HG02884 (cell line): ENCODE measurements around the gene NLRC5.
"Not testable (repeated sequence)": the region's sequence is repeated elsewhere in the genome, so short reads cannot be mapped to it uniquely, and the experiment has no call there.

Experiments
- ATAC-seq: cut with Tn5 transposase; IDR thresholded peaks from one replicate; pipeline ENCODE4 v1.9.1; 2021; ENCODE audit warnings: mild to moderate bottlenecking, moderate library complexity; ENCODE audit not compliant: unreplicated experiment

The NLRC5 gene

DNA sequence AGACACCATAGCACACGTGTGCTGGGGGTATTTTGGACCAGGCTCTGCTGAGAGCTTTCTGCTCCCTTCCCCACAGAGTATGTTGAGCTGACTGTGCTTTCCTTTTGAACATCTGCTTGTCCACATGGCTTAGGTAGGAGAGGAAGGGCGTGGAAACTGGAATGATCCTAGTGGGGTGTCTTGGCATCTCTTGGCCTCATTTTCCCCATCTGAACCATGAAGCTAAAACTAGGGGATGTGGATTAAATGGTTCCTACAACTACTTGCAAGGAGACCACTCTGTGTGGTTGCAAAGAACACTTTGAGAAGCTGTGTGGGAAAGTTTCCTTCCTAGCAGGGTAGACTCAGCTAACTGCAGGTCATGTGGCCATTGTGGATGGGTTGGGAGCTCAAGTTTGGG lies 6.7 kb upstream of the NLRC5 start:
- no peak for ATAC-seq

DNA sequence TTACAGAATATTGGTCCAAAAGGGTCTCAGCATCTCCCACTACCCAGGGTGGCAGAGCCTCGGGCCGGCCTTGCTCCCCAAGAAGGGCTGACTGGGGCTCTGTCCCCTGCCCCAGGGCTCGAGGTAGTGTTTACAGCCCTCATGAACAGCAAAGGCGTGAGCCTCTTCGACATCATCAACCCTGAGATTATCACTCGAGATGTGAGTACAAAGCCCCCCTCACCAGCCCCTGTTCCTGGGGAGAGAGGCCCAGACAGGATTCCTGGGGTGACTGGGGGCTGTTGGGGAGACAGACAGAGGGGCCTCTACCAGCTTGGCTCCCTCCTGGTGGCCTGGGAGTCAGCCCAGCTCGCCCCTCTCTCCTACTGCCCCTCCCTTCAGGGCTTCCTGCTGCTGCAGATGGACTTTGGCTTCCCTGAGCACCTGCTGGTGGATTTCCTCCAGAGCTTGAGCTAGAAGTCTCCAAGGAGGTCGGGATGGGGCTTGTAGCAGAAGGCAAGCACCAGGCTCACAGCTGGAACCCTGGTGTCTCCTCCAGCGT lies 6.1 kb upstream of the NLRC5 start:
- ATAC-seq: no peak

DNA sequence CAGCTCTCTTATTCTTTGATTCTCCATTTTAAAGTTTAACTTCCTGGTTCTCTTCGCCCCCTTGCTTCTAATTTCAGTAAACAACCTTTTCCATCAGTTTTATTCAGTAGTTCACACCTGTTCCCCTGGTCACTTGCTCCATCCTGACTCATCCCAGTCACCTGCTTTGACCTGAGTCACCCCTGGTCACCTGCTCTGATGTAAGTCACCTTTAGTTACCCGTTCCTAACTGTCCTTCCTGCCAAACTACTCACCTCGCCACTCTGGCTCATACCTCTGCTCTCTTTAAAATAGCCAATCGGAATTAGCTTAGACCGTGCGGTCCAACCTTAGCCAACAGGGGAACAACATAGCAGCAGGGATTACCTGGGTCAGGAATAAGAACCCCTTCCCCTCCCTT lies 4.7 kb upstream of the NLRC5 start:
- no peak for ATAC-seq

DNA sequence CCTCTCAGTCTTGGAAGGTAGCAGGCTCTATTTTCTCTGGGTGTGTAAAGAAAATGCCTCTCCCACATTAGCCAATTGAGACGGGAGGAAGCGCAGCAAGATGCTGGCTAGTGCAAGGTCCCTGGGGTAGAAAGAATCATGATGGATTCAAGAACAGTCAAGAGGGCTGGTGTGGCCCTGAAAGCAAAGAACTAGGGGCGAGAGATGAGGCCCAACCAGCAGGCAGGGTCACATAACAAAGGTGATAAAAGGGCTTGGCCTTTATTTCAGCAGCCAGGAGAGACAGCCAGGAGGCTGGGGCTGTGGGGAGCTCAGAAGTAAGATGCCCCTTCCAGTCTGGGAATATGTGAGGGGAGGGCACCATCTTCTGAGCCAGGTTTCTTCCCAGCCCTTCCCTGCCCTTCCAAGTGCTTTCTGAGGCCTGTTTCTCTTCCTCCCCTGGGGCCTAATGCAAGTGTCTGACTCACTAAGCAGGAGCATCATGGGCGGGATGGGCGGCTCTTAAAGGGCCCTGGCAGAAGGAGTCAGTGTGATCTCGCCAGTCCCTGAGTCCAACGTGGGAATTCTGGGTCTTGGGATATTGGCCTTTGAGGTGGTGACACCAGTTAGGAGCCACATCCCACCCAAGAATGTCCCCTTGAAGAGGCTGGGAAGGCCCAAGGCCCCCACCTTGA lies 3.9 kb upstream of the NLRC5 start:
- no peak for ATAC-seq

DNA sequence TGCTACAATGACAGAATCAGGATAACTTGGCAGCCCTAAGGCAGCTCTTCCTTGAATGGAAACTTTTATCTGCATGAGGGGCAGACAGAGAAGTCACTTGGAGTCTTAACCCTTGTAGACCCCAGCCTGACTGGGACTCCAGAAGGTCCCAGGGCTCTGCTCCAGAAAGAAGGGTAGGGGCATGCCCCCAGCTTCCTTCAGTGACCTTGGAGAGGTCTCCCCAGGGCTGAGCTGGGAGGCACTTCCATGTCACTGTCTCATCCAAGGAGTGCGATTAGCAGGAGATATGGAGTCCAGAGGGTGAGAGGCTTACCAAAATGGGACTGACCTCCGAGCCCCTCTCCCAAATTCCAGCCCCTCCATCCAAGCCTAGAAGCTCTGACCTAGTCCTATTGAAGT lies 3.4 kb upstream of the NLRC5 start:
- ATAC-seq: no peak

DNA sequence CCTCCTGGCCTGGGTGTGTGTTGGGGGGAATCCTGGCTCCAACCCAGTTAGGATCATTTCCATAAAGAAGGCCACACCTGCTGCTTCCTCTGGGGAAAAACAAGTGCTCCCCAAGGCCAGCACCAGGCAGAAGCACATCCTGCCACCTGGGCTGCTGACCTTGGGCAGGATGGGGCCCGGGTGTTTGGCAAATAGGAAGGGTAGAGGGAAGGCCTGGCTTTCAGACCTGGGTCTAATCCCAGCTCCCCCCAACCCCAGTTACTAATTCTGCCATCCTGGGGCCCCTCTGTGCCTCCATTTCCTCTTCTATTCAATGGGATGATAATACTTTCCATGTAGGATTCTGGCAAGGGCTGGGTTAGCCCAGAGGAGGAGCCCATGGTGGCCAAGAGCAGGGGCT lies 3.0 kb upstream of the NLRC5 start:
- no peak for ATAC-seq

DNA sequence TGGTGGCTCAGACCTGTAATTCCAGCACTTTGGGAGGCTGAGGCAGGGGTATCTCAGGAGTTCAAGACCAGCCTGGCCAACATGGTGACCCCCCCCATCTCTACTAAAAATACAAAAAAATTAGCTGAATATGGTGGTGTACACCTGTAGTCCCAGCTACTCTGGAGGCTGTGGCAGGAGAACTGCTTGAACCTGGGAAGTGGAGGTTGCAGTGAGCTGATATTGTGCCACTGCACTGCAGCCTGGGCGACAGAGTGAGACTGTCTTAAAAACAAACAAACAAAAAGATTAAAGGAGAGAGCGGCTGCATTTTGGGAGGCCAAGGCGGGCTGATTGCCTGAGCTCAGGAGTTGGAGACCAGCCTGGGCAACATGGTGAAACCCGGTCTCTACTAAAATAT lies 2.4 kb upstream of the NLRC5 start:
- ATAC-seq: not testable (repeated sequence)

DNA sequence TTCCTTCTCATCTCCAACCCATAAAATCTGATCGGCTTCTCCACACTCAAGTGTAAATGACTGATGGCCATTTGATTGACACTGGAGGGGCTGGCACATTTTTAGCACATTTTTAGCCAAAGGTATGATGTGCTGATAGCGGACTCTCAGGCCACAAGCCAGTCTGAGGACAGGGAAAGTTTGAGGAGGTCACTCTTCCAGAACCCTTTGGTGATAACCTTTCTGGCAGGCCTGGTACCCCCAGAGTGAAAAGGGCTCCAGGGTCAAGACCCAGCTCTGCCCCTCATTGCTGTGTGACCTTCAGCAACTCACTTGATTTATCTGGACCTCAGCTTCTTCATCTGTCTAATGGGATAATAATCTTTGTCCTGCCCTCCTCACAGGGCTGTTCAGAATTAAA lies 1.7 kb upstream of the NLRC5 start:
- no peak for ATAC-seq

DNA sequence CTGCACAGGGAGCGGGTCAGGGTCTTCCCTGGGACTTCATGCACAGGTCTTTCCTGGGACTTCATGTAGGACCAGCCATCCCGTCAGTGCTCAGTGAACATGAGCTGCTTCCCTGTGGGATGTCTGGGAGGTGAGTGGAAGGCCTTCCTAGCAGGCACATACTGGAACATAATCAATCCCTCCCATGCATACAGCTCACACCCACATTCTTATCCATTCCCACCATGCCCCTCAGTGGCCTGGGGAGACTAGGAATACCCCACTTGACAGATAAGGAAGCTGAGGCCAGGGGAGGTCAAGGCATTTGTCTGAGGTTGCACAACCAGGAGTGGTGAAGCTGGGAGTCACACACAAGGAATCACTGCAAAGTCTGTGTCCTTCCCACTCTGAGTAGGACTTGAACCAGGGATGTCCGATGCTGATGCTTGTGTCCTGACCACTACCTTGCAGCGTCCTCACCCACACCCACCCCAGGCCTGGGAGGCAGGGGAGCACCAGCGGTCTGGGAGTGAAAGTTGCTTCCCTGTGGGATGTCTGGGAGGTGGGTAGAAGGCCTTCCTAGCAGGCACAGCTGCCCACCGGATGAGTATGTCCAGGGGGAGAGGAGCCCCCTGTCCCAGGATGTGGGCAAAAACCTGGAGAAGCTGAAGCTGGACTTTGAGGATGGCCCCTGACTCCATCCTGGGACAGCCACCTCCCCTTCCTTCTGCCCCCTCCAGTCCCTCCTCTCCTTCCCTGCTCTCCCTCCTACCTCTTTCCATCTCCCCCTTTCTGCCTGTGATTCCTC lies 1.0 kb upstream of the NLRC5 start:
- ATAC-seq: no peak

DNA sequence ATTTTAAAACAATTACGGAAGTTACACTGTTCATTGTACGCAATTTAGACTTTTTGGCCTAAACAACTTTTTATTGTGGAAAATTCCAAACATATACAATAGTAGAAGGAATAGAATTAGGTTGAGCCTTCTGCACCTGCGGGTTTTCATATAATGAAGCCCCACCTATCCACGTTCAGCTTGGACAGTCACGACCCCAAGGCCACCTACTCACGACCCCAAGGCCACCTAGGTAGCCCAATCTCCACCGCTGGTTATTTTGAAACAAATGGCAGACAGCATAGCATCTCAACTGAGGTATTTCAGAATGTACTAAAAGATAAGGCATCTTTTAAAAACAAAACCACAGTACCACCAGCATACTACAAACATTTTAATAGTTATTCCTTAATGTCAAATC lies 631 bp downstream of the NLRC5 start:
- ATAC-seq: no peak

DNA sequence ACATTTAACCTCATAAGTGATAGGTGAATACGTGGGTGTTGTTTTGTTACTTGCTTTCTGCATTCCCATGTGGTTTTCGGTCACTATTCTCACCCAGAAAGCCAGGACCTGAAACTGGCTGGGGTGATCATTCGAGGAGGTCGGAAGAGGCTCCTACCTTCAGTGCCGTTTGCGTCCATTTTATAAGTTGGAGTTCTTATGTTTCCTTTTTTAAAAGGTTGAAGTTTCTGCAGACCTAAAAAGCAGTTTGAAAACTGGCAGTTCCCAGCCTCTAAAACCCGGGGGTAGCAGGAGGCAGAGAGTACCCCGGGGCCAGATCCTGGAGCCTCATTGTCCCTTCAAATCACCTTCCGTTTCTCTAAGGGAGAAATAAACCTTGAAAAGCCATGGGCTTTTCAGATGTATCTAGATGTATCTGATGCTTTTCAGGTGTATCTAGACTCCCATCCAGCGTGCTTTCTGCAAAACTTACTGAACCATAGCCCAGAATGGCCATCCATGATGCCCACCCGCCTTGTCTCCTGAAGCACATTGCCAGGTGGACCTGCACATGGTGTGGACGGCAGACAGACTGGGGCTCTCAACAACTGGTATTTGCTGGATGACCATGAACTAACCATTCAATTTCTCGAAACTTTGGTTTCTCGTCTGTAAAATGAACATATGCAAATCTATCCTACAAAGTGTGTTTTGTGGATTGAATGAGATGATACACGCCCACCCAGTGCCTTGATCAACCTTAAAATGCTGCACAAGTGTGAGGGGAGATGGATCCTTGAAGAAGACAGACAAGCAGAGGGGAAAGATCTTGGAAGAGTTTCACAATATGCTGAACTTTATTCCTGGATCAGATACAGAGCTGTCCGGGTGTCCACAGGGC lies 1.3 kb downstream of the NLRC5 start:
- ATAC-seq: no peak

DNA sequence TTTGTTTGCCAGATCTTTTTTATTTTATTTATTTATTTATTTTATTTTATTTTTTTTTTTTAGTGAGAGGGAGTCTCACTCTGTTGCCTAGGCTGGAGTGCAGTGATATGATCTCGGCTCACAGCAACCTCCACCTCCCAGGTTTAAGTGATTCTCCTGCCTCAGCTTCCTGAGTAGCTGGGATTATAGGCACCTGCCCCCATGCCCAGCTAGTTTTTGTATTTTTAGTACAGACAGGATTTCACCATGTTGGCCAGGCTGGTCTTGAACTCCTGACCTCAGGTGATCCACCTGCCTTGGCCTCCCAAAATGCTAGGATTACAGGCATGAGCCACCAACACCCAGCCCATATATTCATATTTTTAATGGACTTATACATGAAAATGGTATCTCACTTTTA lies 3.1 kb downstream of the NLRC5 start:
- ATAC-seq: not testable (repeated sequence)

DNA sequence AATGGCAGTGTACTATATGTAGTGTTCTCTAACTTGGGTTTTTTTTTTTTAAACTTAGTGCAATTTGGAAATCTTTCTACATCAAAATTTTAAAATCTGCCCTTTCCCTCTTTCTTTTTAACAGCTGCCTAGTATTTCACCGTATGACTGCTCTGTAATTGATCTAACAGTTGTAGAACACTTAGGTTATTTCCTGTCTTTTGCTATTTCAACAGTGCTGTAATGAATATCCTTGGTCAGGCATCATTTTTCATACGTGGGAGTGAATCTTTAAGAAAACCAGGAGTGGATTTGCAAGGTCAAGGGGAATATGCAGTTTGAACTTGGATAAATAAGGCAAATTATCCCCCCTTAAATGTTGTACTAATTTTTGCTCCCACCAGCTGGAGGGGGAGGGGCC lies 3.8 kb downstream of the NLRC5 start:
- no peak for ATAC-seq

DNA sequence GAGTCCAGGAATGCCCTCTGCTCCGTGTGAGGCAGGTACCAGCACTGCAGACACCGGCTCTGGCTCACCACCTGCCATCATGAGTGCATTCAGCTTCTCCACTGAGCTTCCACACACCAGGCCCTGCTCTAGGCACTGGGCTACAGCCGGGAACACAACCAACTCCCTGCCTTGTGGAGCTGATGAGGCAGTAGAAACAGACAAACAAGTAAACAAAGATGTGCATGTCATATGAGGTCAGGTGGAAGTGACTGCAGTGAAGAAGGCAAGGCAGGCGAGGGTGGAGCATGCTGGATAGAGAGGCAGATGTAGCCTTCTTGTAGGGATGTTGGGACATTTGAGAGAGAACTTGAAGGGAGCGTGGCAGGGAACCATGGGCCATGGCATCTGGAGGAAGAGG lies 5.0 kb downstream of the NLRC5 start:
- no peak for ATAC-seq

DNA sequence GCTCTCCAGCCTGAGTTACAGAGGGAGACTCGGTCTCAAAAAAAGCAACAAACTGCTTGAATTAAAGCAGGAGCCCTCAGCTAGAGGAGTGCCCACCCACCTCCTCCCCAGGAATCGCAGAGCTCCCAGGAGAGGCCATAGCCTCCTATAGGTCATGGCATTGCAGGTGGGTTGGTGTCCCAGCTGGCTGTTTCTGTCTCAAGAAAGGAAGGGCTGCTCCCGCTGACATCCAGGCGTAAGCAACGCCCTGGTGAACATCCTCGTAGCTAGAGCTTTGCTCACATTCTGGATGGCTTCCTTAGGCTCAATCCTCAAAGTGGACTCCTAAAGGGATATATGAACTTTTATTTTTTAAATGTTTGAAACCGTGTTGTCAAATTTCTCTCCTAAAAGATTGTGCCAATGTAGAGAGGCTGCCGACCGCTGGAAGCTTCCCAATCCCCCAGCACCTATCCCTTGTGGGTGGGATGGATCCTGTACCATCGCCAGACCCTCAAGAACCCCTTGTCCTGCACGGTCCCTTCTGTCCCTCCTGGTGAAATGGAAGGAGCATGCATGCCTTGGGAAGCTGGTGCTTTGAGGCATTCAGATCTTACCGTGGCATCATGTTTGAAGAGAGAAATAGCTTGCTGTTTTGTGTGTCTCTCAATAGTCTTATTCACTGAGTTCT lies 5.9 kb downstream of the NLRC5 start:
- no peak for ATAC-seq

DNA sequence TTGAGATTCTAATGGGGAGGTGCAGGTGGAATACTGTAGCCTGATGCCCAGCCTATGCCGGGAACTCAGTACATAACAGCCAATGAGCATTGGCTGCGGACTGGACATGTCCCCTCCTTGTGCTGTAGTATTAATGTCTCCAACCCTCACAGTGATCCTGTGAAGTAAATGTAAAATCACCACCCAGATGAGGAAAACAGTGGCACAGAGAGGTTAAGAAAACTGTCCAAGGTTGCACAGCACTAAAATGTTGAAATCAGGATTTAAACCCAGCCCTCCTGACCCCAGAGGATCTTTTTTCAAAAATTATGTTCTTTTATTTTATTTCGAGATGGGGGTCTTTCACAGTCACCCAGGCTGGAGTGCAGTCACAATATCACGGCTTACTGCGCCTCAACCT lies 7.9 kb downstream of the NLRC5 start:
- no peak for ATAC-seq

DNA sequence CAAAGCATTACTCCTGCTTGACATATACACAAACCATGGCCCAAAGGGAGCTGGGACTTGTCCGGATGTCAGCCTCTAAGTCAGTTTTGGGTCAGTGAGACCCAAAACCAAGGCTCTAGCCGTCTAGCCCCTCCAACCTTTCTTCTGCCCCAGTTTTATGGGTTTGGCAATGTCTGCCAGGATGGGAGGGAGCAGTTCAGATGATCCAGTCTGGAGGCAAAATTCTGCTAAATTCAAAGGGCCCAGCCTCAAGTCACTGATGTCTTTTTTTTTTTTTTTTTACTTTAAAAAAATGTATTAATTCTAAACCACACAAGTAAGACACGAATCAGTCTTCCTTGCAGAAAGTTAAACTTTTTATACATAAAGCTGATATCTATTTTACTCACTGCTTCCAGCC lies 8.6 kb downstream of the NLRC5 start:
- ATAC-seq: no peak

DNA sequence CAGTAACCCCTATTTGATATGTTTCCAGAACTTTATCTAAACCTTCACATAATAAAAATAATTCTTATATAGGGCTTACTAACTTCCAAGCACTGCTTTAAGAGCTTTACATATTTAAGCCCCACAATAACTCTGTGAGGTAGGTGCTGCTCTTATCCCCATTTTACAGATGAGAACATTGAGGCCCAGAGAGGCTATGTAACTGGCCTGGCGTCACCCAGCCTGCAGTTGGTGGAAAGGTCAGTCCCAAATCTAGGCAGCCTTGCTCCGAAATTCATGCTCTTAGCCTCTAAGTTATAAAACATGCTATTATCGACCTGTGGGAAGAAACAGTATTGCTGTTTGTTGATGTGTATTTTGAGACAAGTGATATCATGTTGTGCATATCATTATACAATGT lies 9.0 kb downstream of the NLRC5 start:
- no peak for ATAC-seq

DNA sequence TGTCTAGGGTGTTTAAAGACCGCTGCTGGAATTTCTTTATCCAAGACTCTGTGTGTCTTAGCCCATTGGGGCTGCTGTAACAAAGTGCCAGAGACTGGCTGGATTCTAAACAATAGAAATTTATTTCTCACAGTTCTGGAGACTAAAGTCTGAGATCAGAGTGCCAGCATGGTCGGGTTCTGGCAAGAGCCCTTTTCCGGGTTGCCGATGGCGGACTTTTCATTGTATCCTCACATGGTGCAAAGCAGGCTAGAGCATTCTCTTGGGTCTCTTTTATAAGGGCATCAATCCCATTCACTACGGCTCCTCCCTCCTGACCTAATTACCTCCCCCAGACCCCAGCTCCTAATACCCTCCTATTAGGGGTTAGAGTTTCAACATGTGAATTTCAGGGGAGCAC lies 9.5 kb downstream of the NLRC5 start:
- no peak for ATAC-seq

DNA sequence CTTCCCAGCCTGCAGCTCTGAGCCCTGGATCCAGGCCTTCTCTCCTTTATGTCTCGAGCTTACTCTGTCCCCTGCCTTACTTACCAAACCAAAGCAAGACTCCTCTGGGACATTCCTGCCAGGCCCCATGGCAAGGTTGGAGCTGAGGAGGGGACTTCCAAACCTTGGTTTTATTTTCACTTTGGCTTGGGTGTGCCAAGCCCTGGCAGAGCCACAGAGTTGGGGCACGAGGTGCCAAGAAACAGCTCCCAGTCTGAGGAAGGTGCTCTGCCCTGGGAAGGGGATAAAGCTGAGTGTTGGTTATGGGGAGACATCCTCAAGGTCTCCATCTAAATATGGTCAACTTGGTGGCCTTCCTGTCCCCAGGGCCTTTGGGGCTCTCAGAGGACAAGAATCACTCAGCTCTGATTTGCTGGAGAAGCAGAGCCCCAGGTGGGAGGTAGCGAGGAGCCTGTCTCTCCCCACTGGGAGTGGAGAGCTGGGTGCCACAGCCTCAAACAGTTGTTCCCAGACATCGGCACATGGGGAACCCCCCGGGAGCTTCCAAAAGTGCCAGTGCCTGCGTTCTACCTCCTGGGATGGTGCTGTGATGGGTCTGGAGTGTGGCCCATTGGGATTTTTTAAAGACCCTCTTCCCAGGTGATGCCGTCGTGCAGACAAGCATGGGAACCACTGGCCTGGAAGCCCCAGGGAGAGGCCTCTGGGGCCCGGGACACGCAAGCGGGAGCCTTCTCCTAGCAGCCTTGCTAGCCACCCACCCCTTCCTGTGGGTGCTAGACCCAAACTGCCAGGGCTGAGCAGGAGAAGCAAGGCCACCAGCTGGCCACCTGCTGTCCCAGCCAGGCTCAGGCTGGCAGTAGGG lies 10.3 kb downstream of the NLRC5 start:
- no peak for ATAC-seq
